SK-N-DZ (cell line): ENCODE measurements around the gene PLXNA4.

Source experiments
- DNase-seq: peaks from one replicate; pipeline ENCODE4 v3.0.0-alpha.2; 2015; ENCODE audit warnings: low spot score

PLXNA4 gene

GRCh38 chr7:132422502-132423111, 153.7 kb downstream of the PLXNA4 start:
- DNase-seq: no peak

GRCh38 chr7:132420527-132420926, 155.7 kb downstream of the PLXNA4 start:
- DNase-seq: no peak

- peak; percentile 46 for DNase-seq
These were observed 156.7 kb downstream of the PLXNA4 start for GRCh38 chr7:132419542-132419941.

GRCh38 chr7:132418840-132419239, 157.4 kb downstream of the PLXNA4 start:
- DNase-seq: no peak

- DNase-seq: no peak
These were observed 159.0 kb downstream of the PLXNA4 start for GRCh38 chr7:132417103-132417906.

- DNase-seq: no peak
These were observed 159.9 kb downstream of the PLXNA4 start for GRCh38 chr7:132416395-132416794.

- no peak for DNase-seq
These were observed 161.0 kb downstream of the PLXNA4 start for GRCh38 chr7:132415259-132415658.

- no peak for DNase-seq
These were observed 161.4 kb downstream of the PLXNA4 start for GRCh38 chr7:132414857-132415256.

GRCh38 chr7:132412435-132412834, 163.8 kb downstream of the PLXNA4 start:
- DNase-seq: no peak

GRCh38 chr7:132410861-132411541, 165.3 kb downstream of the PLXNA4 start:
- DNase-seq: no peak

- DNase-seq: no peak
These were observed 165.9 kb downstream of the PLXNA4 start for GRCh38 chr7:132410385-132410784.

GRCh38 chr7:132407764-132408163, 168.5 kb downstream of the PLXNA4 start:
- no peak for DNase-seq

- DNase-seq: no peak
These were observed 170.2 kb downstream of the PLXNA4 start for GRCh38 chr7:132406039-132406438.

- DNase-seq: no peak
These were observed 172.0 kb downstream of the PLXNA4 start for GRCh38 chr7:132404261-132404660.

- DNase-seq: no peak
These were observed 172.7 kb downstream of the PLXNA4 start for GRCh38 chr7:132403465-132404110.

GRCh38 chr7:132402751-132403245, 173.5 kb downstream of the PLXNA4 start:
- no peak for DNase-seq

GRCh38 chr7:132402096-132402495, 174.2 kb downstream of the PLXNA4 start:
- no peak for DNase-seq

- DNase-seq: no peak
These were observed 175.6 kb downstream of the PLXNA4 start for GRCh38 chr7:132400561-132401142.

- DNase-seq: no peak
These were observed 176.9 kb downstream of the PLXNA4 start for GRCh38 chr7:132399367-132399766.

GRCh38 chr7:132398253-132398925, 177.9 kb downstream of the PLXNA4 start:
- peak; percentile 62 for DNase-seq

GRCh38 chr7:132397070-132397469, 179.2 kb downstream of the PLXNA4 start:
- no peak for DNase-seq
